Measurements from ENCODE around the gene ABCA2.

DNA sequence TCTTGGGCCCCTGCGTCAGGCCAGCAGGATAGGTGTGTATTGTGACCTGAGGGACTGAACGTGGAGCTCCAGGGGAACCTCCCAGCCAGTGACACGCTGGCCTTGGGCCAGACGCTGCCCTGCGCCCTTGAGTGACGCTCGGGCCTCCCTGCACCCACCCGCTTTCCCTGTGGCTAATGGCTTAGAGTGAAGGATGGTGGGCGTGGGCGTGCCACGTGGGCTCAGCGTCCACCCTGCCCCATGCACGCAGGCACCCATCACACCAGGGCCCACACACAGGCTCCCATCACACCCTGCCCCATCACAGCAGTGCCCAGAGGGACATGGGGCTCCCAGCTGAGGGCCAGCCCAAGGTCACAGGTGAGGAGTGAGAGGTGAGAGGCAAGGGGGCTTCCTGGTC, 9.0 kb upstream of the ABCA2 start:
- TF ChIP-seq, protein P1, sequence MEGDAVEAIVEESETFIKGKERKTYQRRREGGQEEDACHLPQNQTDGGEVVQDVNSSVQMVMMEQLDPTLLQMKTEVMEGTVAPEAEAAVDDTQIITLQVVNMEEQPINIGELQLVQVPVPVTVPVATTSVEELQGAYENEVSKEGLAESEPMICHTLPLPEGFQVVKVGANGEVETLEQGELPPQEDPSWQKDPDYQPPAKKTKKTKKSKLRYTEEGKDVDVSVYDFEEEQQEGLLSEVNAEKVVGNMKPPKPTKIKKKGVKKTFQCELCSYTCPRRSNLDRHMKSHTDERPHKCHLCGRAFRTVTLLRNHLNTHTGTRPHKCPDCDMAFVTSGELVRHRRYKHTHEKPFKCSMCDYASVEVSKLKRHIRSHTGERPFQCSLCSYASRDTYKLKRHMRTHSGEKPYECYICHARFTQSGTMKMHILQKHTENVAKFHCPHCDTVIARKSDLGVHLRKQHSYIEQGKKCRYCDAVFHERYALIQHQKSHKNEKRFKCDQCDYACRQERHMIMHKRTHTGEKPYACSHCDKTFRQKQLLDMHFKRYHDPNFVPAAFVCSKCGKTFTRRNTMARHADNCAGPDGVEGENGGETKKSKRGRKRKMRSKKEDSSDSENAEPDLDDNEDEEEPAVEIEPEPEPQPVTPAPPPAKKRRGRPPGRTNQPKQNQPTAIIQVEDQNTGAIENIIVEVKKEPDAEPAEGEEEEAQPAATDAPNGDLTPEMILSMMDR (IDR thresholded peaks at IDR 0.05; ENCODE audit: insufficient read depth, low read depth, low read length): no peak
- TF ChIP-seq EZH2 (IDR thresholded peaks at IDR 0.05; ENCODE audit: insufficient read depth, low read length): no peak
